GM12878 (cell line): ENCODE data around the gene AIG1. TPM values are rescaled to one million over a fixed set of nuclear protein-coding genes. Genes with fewer than 3 reads are reported as not detected.

Experiments
- ATAC-seq: fragments of 200-7000 bp; cut with Tn5 transposase; 3 replicates; pipeline ENCODE4 v1.9.1; 2020; ENCODE audit warnings: mild to moderate bottlenecking, moderate library complexity
- BruUV-seq: library from RNA; stranded (reverse); fragments of 400-500 nt; replicated peaks from 2 replicates; lab custom pipeline; 2021; lab: Mats Ljungman, UMichigan
- CTCF ChIA-PET: fragments of 300-600 bp; sonication (Branson Sonifier 250); formaldehyde crosslinking; extraction: SDS; loops from one replicate; lab custom pipeline; 2021; ENCODE audit warnings: inconsistent platforms; lab: Yijun Ruan, JAX
- POLR2A ChIA-PET: fragments of 350-600 bp; formaldehyde crosslinking; extraction: SDS; loops from one replicate; lab custom pipeline; 2021; ENCODE audit warnings: inconsistent platforms; lab: Charles Lee
- RAD21 ChIA-PET: fragments of 300-600 bp; sonication (Branson Sonifier 250); formaldehyde crosslinking; loops from one replicate; lab custom pipeline; 2023; ENCODE audit warnings: antibody characterized with exemption; ENCODE audit not compliant: unreplicated experiment; lab: Charles Lee
- SMC1A ChIA-PET: fragments of 300-600 bp; sonication (Branson Sonifier 250); formaldehyde crosslinking; loops from one replicate; lab custom pipeline; 2023; ENCODE audit not compliant: unreplicated experiment, uncharacterized antibody; lab: Charles Lee
- DNase-seq: peaks from one replicate; pipeline ENCODE4 v3.0.0-alpha.2; 2011; ENCODE audit warnings: low read depth, low spot score
- FAIRE-seq: peaks from 3 replicates; lab custom pipeline; 2011; peaks lifted over from hg19 to GRCh38; lab: Jason Lieb, UNC
- H2AFZ ChIP-seq: 2 replicates; pipeline ENCODE4 v1.6.0; 2011; ENCODE audit warnings: low read depth, low read length, control low read depth; ENCODE audit not compliant: control insufficient read depth
- H3K27ac ChIP-seq: 2 replicates; pipeline ENCODE4 v1.5.1; 2011; ENCODE audit warnings: control low read depth; ENCODE audit not compliant: control insufficient read depth, insufficient read depth
- H3K27me3 ChIP-seq, 2 experiments: replicated peaks in 1 of 2; 2 replicates each; pipeline versions ENCODE4 v1.6.0 to v1.6.1; 2011; ENCODE audit warnings: low read length in 1 of 2; ENCODE audit not compliant: control insufficient read depth in 2 of 2, insufficient read depth in 2 of 2
- H3K36me3 ChIP-seq, 2 experiments: 2 replicates each; pipeline ENCODE4 v1.5.1; 2011; ENCODE audit warnings: low read length in 1 of 2; ENCODE audit not compliant: control insufficient read depth in 2 of 2, insufficient read depth in 2 of 2
- H3K4me1 ChIP-seq: 2 replicates; pipeline ENCODE4 v1.6.1; 2011; ENCODE audit warnings: mild to moderate bottlenecking, low read length, moderate library complexity, mixed read lengths; ENCODE audit not compliant: control insufficient read depth, insufficient read depth
- H3K4me2 ChIP-seq: 2 replicates; pipeline ENCODE4 v1.6.0; 2011; ENCODE audit warnings: control low read depth; ENCODE audit not compliant: control insufficient read depth, insufficient read depth
- H3K4me3 ChIP-seq: fragments of 200-600 bp; sonication (generic); 2 replicates; pipeline ENCODE4 v1.5.1; 2016
- H3K79me2 ChIP-seq: 2 replicates; pipeline ENCODE4 v1.6.0; 2011; ENCODE audit warnings: low read length; ENCODE audit not compliant: control insufficient read depth, insufficient read depth
- H3K9ac ChIP-seq: 2 replicates; pipeline ENCODE4 v1.8.0; 2011; ENCODE audit warnings: low read length, control low read depth, mixed read lengths; ENCODE audit not compliant: control insufficient read depth, insufficient read depth
- H3K9me3 ChIP-seq: replicated peaks from 3 replicates; pipeline ENCODE4 v1.5.1; 2011; ENCODE audit warnings: mild to moderate bottlenecking, low read length; ENCODE audit not compliant: control insufficient read depth, insufficient read depth
- H4K20me1 ChIP-seq: 2 replicates; pipeline ENCODE4 v1.6.0; 2011; ENCODE audit not compliant: control insufficient read depth, insufficient read depth
- CBFB ChIP-seq: IDR thresholded peaks from 2 replicates; pipeline ENCODE4 v1.6.1; 2016; ENCODE audit warnings: antibody characterized with exemption, low read depth
- CREM ChIP-seq: IDR thresholded peaks from 2 replicates; pipeline ENCODE4 v1.6.1; 2014; ENCODE audit warnings: antibody characterized with exemption, low read depth
- GATAD2B ChIP-seq: fragments of 450-650 bp; conservative IDR thresholded peaks from 2 replicates; pipeline ENCODE4 v1.6.1; 2017; ENCODE audit warnings: low read depth, mild to moderate bottlenecking, moderate library complexity
- HDAC6 ChIP-seq: fragments of 200-600 bp; sonication (generic); IDR thresholded peaks from one replicate; pipeline ENCODE4 v1.8.0; 2017; ENCODE audit warnings: antibody characterized with exemption; ENCODE audit not compliant: unreplicated experiment
- PAX8 ChIP-seq: fragments of 450-650 bp; IDR thresholded peaks from 2 replicates; pipeline ENCODE4 v1.6.1; 2017; ENCODE audit warnings: mild to moderate bottlenecking, moderate library complexity
- POLR2A ChIP-seq: IDR thresholded peaks from 2 replicates; pipeline ENCODE4 v1.6.1; 2011; ENCODE audit warnings: low read depth, mild to moderate bottlenecking, low read length
- RAD51 ChIP-seq: fragments of 450-650 bp; IDR thresholded peaks from 2 replicates; pipeline ENCODE4 v1.6.1; 2016; ENCODE audit warnings: moderate library complexity, mild to moderate bottlenecking, inconsistent platforms
- RELA ChIP-seq: fragments of 450-650 bp; IDR thresholded peaks from 2 replicates; pipeline ENCODE4 v1.8.0; 2014; ENCODE audit warnings: borderline replicate concordance; ENCODE audit not compliant: partially characterized antibody
- WGBS: methylation state at CpG from one replicate; pipeline ENCODE4 v1.1.6; 2016; ENCODE audit warnings: low lambda C conversion rate; ENCODE audit not compliant: insufficient replicate concordance, insufficient coverage; ENCODE audit errors: missing lambda C conversion rate; 5-methylcytosine and 5-hydroxymethylcytosine counted together
- in situ Hi-C: fragments of 300-500 bp; cut with MboI; formaldehyde crosslinking; loops from 9 replicates; pipeline ENCODE4 v1.14.3; 2018; ENCODE audit warnings: mixed read lengths
- intact Hi-C: fragments of 100-400 bp; cut with micrococcal nuclease; formaldehyde crosslinking; loops from one replicate; pipeline ENCODE4 v1.14.2; 2022; ENCODE audit not compliant: unreplicated experiment
- polyA plus RNA-seq, 11 experiments: library from polyadenylated mRNA; depleted of rRNA in 4 of 11; unstranded in 6 of 11; stranded (reverse) in 5 of 11; fragments of >200 nt; fragmentation: Nextera tagmentation in 4 of 11; fragmentation: Illumina TruSeq in 1 of 11; extraction: Ambion mirVana in 4 of 11; extraction: Trizol in 1 of 11; gene quantifications; 1 replicate in 1 of 11; 2 replicates in 10 of 11; pipeline versions ENCODE4 v1.2.1 to v1.2.3, GENCODE V29; 2011 to 2016; ENCODE audit warnings: inconsistent platforms in 2 of 11, missing spikeins in 2 of 11, low read depth in 1 of 11
- total RNA-seq, 4 experiments: library from RNA; depleted of rRNA in 3 of 4; stranded (reverse); fragments of >200 nt in 3 of 4; fragmentation: Illumina TruSeq in 1 of 4; extraction: Trizol in 1 of 4; gene quantifications; 2 replicates each; pipeline versions ENCODE4 v1.2.1 to v1.2.3, GENCODE V29; 2013 to 2021
- TF ChIP-seq, protein P1 (sequence below): fragments of 450-650 bp; IDR thresholded peaks from 2 replicates; pipeline ENCODE4 v1.6.1; 2016; ENCODE audit warnings: mild to moderate bottlenecking, moderate library complexity, borderline replicate concordance
- TF ChIP-seq, protein P2 (sequence below): fragments of 450-650 bp; IDR thresholded peaks from 2 replicates; pipeline ENCODE4 v1.6.1; 2017; ENCODE audit warnings: low read depth, mild to moderate bottlenecking, moderate library complexity
- TF ChIP-seq, protein P3 (sequence below): IDR thresholded peaks from 2 replicates; pipeline ENCODE4 v1.6.1; 2012; ENCODE audit warnings: low read depth, low read length, improper control_type of control experiment
- TF ChIP-seq, protein P4 (sequence below): fragments of 450-650 bp; IDR thresholded peaks from 2 replicates; pipeline ENCODE4 v1.6.1; 2018; ENCODE audit warnings: borderline replicate concordance, mild to moderate bottlenecking; ENCODE audit not compliant: partially characterized antibody
- TF ChIP-seq, protein P5 (sequence below): fragments of 450-650 bp; IDR thresholded peaks from 2 replicates; pipeline ENCODE4 v1.6.1; 2017; ENCODE audit warnings: mild to moderate bottlenecking, moderate library complexity

Gene AIG1
- total and polyA plus RNA-seq, 10 of the 15 experiments (the other 5 are each of a cell fraction or from before 2014, with no cell fraction given): 27.0 to 74.5 (median 36.4) TPM

DNA sequence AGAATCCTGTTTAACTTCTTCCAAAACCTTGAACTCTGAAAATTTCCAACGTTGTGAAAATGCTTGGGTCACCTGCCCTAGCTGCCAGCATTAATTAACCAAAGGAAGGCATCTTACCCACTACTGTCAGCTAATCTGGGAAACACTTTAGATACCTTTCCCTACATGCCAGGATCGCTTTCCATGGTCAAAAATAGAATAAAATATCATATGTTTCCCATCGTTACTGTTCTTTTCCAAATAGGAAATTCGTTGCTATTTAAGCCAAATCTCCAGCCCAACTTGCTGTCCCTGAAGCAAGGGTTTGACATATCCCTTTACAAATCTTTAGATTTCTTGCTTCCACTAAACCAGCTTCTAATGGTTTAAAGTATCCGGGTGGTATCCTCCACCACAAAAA lies 157.5 kb downstream of the AIG1 start:
- CTCF ChIA-PET: no interaction called here
- H3K36me3 ChIP-seq: no peaks in the 10 kb centered on the region
- 71% methylated on average over 5 of the region's 5 CpGs for WGBS
- DNase-seq (no peak), ATAC-seq (no peak), FAIRE-seq (no peak)
- SMC1A ChIA-PET: interaction anchor here (1.3 kb wide), 1 partner anchor 13 kb away, joined by 3 read pairs; no protein-coding TSS in a partner anchor
- H3K9me3 ChIP-seq: no peaks in the 10 kb centered on the region
- H3K4me3 ChIP-seq: no peak overlapping the region
- intact Hi-C loops: no loop called here
- no peaks in the 10 kb centered on the region for H3K27me3 ChIP-seq
- H3K4me1 ChIP-seq: no peaks in the 10 kb centered on the region
- no peak overlapping the region for H3K27ac ChIP-seq
- no peak overlapping the region for H3K9ac ChIP-seq
- RAD21 ChIA-PET: no interaction called here
- no peaks in the 10 kb centered on the region for H4K20me1 ChIP-seq
- POLR2A ChIA-PET: no interaction called here
- H3K4me2 ChIP-seq: no peak overlapping the region
- in situ Hi-C loops: no loop called here
- no peak overlapping the region for H2AFZ ChIP-seq
- BruUV-seq: no TSS peak
- H3K79me2 ChIP-seq: no peaks in the 10 kb centered on the region
- TF ChIP-seq GATAD2B (no peak), POLR2A (no peak), RAD51 (no peak), CBFB (no peak), CREM (no peak), HDAC6 (no peak), PAX8 (no peak), RELA (no peak)
- TF ChIP-seq, protein P1, sequence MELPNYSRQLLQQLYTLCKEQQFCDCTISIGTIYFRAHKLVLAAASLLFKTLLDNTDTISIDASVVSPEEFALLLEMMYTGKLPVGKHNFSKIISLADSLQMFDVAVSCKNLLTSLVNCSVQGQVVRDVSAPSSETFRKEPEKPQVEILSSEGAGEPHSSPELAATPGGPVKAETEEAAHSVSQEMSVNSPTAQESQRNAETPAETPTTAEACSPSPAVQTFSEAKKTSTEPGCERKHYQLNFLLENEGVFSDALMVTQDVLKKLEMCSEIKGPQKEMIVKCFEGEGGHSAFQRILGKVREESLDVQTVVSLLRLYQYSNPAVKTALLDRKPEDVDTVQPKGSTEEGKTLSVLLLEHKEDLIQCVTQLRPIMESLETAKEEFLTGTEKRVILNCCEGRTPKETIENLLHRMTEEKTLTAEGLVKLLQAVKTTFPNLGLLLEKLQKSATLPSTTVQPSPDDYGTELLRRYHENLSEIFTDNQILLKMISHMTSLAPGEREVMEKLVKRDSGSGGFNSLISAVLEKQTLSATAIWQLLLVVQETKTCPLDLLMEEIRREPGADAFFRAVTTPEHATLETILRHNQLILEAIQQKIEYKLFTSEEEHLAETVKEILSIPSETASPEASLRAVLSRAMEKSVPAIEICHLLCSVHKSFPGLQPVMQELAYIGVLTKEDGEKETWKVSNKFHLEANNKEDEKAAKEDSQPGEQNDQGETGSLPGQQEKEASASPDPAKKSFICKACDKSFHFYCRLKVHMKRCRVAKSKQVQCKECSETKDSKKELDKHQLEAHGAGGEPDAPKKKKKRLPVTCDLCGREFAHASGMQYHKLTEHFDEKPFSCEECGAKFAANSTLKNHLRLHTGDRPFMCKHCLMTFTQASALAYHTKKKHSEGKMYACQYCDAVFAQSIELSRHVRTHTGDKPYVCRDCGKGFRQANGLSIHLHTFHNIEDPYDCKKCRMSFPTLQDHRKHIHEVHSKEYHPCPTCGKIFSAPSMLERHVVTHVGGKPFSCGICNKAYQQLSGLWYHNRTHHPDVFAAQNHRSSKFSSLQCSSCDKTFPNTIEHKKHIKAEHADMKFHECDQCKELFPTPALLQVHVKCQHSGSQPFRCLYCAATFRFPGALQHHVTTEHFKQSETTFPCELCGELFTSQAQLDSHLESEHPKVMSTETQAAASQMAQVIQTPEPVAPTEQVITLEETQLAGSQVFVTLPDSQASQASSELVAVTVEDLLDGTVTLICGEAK: no peak
- TF ChIP-seq, protein P2, sequence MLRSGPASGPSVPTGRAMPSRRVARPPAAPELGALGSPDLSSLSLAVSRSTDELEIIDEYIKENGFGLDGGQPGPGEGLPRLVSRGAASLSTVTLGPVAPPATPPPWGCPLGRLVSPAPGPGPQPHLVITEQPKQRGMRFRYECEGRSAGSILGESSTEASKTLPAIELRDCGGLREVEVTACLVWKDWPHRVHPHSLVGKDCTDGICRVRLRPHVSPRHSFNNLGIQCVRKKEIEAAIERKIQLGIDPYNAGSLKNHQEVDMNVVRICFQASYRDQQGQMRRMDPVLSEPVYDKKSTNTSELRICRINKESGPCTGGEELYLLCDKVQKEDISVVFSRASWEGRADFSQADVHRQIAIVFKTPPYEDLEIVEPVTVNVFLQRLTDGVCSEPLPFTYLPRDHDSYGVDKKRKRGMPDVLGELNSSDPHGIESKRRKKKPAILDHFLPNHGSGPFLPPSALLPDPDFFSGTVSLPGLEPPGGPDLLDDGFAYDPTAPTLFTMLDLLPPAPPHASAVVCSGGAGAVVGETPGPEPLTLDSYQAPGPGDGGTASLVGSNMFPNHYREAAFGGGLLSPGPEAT: no peak
- TF ChIP-seq, protein P3, sequence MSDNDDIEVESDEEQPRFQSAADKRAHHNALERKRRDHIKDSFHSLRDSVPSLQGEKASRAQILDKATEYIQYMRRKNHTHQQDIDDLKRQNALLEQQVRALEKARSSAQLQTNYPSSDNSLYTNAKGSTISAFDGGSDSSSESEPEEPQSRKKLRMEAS: no peak
- TF ChIP-seq, protein P4, sequence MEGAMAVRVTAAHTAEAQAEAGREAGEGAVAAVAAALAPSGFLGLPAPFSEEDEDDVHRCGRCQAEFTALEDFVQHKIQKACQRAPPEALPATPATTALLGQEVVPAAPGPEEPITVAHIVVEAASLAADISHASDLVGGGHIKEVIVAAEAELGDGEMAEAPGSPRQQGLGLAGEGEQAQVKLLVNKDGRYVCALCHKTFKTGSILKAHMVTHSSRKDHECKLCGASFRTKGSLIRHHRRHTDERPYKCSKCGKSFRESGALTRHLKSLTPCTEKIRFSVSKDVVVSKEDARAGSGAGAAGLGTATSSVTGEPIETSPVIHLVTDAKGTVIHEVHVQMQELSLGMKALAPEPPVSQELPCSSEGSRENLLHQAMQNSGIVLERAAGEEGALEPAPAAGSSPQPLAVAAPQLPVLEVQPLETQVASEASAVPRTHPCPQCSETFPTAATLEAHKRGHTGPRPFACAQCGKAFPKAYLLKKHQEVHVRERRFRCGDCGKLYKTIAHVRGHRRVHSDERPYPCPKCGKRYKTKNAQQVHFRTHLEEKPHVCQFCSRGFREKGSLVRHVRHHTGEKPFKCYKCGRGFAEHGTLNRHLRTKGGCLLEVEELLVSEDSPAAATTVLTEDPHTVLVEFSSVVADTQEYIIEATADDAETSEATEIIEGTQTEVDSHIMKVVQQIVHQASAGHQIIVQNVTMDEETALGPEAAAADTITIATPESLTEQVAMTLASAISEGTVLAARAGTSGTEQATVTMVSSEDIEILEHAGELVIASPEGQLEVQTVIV: no peak
- TF ChIP-seq, protein P5, sequence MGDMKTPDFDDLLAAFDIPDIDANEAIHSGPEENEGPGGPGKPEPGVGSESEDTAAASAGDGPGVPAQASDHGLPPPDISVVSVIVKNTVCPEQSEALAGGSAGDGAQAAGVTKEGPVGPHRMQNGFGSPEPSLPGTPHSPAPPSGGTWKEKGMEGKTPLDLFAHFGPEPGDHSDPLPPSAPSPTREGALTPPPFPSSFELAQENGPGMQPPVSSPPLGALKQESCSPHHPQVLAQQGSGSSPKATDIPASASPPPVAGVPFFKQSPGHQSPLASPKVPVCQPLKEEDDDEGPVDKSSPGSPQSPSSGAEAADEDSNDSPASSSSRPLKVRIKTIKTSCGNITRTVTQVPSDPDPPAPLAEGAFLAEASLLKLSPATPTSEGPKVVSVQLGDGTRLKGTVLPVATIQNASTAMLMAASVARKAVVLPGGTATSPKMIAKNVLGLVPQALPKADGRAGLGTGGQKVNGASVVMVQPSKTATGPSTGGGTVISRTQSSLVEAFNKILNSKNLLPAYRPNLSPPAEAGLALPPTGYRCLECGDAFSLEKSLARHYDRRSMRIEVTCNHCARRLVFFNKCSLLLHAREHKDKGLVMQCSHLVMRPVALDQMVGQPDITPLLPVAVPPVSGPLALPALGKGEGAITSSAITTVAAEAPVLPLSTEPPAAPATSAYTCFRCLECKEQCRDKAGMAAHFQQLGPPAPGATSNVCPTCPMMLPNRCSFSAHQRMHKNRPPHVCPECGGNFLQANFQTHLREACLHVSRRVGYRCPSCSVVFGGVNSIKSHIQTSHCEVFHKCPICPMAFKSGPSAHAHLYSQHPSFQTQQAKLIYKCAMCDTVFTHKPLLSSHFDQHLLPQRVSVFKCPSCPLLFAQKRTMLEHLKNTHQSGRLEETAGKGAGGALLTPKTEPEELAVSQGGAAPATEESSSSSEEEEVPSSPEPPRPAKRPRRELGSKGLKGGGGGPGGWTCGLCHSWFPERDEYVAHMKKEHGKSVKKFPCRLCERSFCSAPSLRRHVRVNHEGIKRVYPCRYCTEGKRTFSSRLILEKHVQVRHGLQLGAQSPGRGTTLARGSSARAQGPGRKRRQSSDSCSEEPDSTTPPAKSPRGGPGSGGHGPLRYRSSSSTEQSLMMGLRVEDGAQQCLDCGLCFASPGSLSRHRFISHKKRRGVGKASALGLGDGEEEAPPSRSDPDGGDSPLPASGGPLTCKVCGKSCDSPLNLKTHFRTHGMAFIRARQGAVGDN: no peak
